ENCODE data around the gene F2. TPM values are rescaled to one million over a fixed set of nuclear protein-coding genes. Genes with fewer than 3 reads are reported as not detected.

F2 gene
- total RNA-seq, 2 donors from 2014 or later = 0.89 to 1.5 TPM

- H3K27me3 Mint-ChIP-seq (ENCODE audit: insufficient read depth) = no peaks in the 10 kb centered on the region
- H3K9me3 Mint-ChIP-seq = no peaks in the 10 kb centered on the region
- Histone ChIP-seq H3K9ac (ENCODE audit: extremely low read depth, low read length, poor library complexity, severe bottlenecking) (no peak overlapping the region), H3K27ac (ENCODE audit: low read depth, low read length) (no peak overlapping the region), H3K4me1 (ENCODE audit: control insufficient read depth, insufficient read depth, low read length) (no peaks in the 10 kb centered on the region), H3K9me3 (ENCODE audit: control insufficient read depth, low read length) (no peaks in the 10 kb centered on the region), H3K27me3 (ENCODE audit: control insufficient read depth, insufficient read depth, low read length, poor library complexity, severe bottlenecking) (no peaks in the 10 kb centered on the region), H3K4me3 (ENCODE audit: low read length) (no peak overlapping the region), H3K36me3 (ENCODE audit: control insufficient read depth, insufficient read depth, low read length) (peaks cover 38% of the 10 kb centered on the region)
- H3K27ac Mint-ChIP-seq = no peak overlapping the region
- no peaks in the 10 kb centered on the region for H3K4me1 Mint-ChIP-seq
- TF ChIP-seq, protein P1, sequence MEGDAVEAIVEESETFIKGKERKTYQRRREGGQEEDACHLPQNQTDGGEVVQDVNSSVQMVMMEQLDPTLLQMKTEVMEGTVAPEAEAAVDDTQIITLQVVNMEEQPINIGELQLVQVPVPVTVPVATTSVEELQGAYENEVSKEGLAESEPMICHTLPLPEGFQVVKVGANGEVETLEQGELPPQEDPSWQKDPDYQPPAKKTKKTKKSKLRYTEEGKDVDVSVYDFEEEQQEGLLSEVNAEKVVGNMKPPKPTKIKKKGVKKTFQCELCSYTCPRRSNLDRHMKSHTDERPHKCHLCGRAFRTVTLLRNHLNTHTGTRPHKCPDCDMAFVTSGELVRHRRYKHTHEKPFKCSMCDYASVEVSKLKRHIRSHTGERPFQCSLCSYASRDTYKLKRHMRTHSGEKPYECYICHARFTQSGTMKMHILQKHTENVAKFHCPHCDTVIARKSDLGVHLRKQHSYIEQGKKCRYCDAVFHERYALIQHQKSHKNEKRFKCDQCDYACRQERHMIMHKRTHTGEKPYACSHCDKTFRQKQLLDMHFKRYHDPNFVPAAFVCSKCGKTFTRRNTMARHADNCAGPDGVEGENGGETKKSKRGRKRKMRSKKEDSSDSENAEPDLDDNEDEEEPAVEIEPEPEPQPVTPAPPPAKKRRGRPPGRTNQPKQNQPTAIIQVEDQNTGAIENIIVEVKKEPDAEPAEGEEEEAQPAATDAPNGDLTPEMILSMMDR (conservative IDR thresholded peaks at IDR 0.05) = no peak
- no peak for DNase-seq
- no peak overlapping the region for H3K4me3 Mint-ChIP-seq
- H3K36me3 Mint-ChIP-seq (ENCODE audit: low read depth) = peaks cover 43% of the 10 kb centered on the region
- 99 to 100% methylated on average over 1 to 3 of the region's 3 CpGs for WGBS, 2 experiments (ENCODE audit: insufficient coverage in 1 of 2, insufficient read length in 1 of 2)
Observed at GRCh38 chr11:46684367-46684766, 34.6 kb upstream of the F2 start.

GRCh38 chr11:46686886-46687795, 31.9 kb upstream of the F2 start:
- H3K9ac ChIP-seq (ENCODE audit: extremely low read depth, low read length, poor library complexity, severe bottlenecking) = no peak overlapping the region

GRCh38 chr11:46690702-46691101, 28.3 kb upstream of the F2 start:
- Histone ChIP-seq H3K4me3 (ENCODE audit: low read length) (no peak overlapping the region), H3K27ac (ENCODE audit: low read depth, low read length) (no peak overlapping the region), H3K9ac (ENCODE audit: extremely low read depth, low read length, poor library complexity, severe bottlenecking) (no peak overlapping the region), H3K36me3 (ENCODE audit: control insufficient read depth, insufficient read depth, low read length) (peaks cover 42% of the 10 kb centered on the region), H3K9me3 (ENCODE audit: control insufficient read depth, low read length) (no peaks in the 10 kb centered on the region), H3K4me1 (ENCODE audit: control insufficient read depth, insufficient read depth, low read length) (no peaks in the 10 kb centered on the region), H3K27me3 (ENCODE audit: control insufficient read depth, insufficient read depth, low read length, poor library complexity, severe bottlenecking) (no peaks in the 10 kb centered on the region)
- Mint-ChIP-seq H3K9me3 (no peaks in the 10 kb centered on the region), H3K4me1 (peaks cover 5% of the 10 kb centered on the region), H3K27ac (no peak overlapping the region), H3K4me3 (no peak overlapping the region), H3K27me3 (ENCODE audit: insufficient read depth) (no peaks in the 10 kb centered on the region), H3K36me3 (ENCODE audit: low read depth) (peaks cover 38% of the 10 kb centered on the region)
- DNase-seq = no peak
- WGBS, 2 experiments (ENCODE audit: insufficient coverage in 1 of 2, insufficient read length in 1 of 2) = 87 to 100% methylated on average over 1 of the region's 1 CpG
- TF ChIP-seq, protein P1 (conservative IDR thresholded peaks at IDR 0.05) = no peak

More at GRCh38 chr11:46686886-46687795, 31.9 kb upstream of the F2 start:
- Mint-ChIP-seq H3K9me3 (no peaks in the 10 kb centered on the region), H3K4me3 (no peak overlapping the region), H3K36me3 (ENCODE audit: low read depth) (peaks cover 32% of the 10 kb centered on the region), H3K4me1 (peaks cover 5% of the 10 kb centered on the region), H3K27ac (no peak overlapping the region), H3K27me3 (ENCODE audit: insufficient read depth) (no peaks in the 10 kb centered on the region)
- WGBS, 2 experiments (ENCODE audit: insufficient coverage in 1 of 2, insufficient read length in 1 of 2) = 94 to 100% methylated on average over 7 to 15 of the region's 15 CpGs
- Histone ChIP-seq H3K9me3 (ENCODE audit: control insufficient read depth, low read length) (no peaks in the 10 kb centered on the region), H3K4me3 (ENCODE audit: low read length) (no peak overlapping the region), H3K27me3 (ENCODE audit: control insufficient read depth, insufficient read depth, low read length, poor library complexity, severe bottlenecking) (no peaks in the 10 kb centered on the region), H3K4me1 (ENCODE audit: control insufficient read depth, insufficient read depth, low read length) (no peaks in the 10 kb centered on the region), H3K36me3 (ENCODE audit: control insufficient read depth, insufficient read depth, low read length) (peaks cover 25% of the 10 kb centered on the region), H3K27ac (ENCODE audit: low read depth, low read length) (no peak overlapping the region)
- no peak for DNase-seq
- TF ChIP-seq, protein P1 (conservative IDR thresholded peaks at IDR 0.05) = no peak
